CD4-positive, alpha-beta T cell (primary cell): ENCODE results near the gene SSNA1. TPM values are rescaled to one million over a fixed set of nuclear protein-coding genes. Genes with fewer than 3 reads are reported as not detected.

Experiments used
- ATAC-seq: fragments of 200-7000 bp; cut with Tn5 transposase; one replicate; pipeline ENCODE4 v1.10.0; 2022; ENCODE audit warnings: mild to moderate bottlenecking; ENCODE audit not compliant: poor library complexity
- CTCF ChIA-PET: fragments of 350-600 bp; sonication (Branson Sonifier 250); formaldehyde crosslinking; loops from one replicate; lab custom pipeline; 2021; ENCODE audit warnings: antibody characterized with exemption, inconsistent platforms; lab: Charles Lee
- POLR2A ChIA-PET: fragments of 350-600 bp; sonication (Branson Sonifier 250); formaldehyde crosslinking; loops from one replicate; lab custom pipeline; 2021; ENCODE audit warnings: antibody characterized with exemption, inconsistent platforms; lab: Charles Lee
- DNase-seq, 14 experiments: peaks; one replicate each; pipeline ENCODE4 v3.0.0-alpha.2; 2013 to 2020; ENCODE audit warnings: mixed read lengths in 2 of 14
- H3K27ac ChIP-seq, 2 donors: one replicate each; pipeline versions ENCODE4 v1.5.1 to v1.7.0; 2013; ENCODE audit warnings: low read length in 2 of 2, low read depth in 1 of 2, mild to moderate bottlenecking in 1 of 2
- H3K27me3 ChIP-seq, 2 experiments: 1 replicate in 1 of 2; 2 replicates in 1 of 2; pipeline versions ENCODE4 v1.6.1 to v1.7.0; 2013; ENCODE audit warnings: low read length in 2 of 2, control low read depth in 1 of 2, mild to moderate bottlenecking in 1 of 2, moderate library complexity in 1 of 2; ENCODE audit not compliant: insufficient read depth in 2 of 2, control insufficient read depth in 1 of 2
- H3K36me3 ChIP-seq: one replicate; pipeline ENCODE4 v1.6.1; 2013; ENCODE audit warnings: low read length, control low read depth; ENCODE audit not compliant: insufficient read depth
- H3K4me1 ChIP-seq: one replicate; pipeline ENCODE4 v1.6.1; 2013; ENCODE audit warnings: low read length, control low read depth; ENCODE audit not compliant: insufficient read depth
- H3K4me3 ChIP-seq: one replicate; pipeline ENCODE4 v1.5.1; 2013; ENCODE audit warnings: mild to moderate bottlenecking, low read length, moderate library complexity
- H3K9me3 ChIP-seq, 2 experiments: 1 replicate in 1 of 2; 2 replicates in 1 of 2; pipeline versions ENCODE4 v1.6.1 to v1.7.0; 2013; ENCODE audit warnings: low read length in 2 of 2, mild to moderate bottlenecking in 2 of 2, control low read depth in 1 of 2, moderate library complexity in 1 of 2; ENCODE audit not compliant: control insufficient read depth in 1 of 2, insufficient read depth in 1 of 2
- H3K27ac Mint-ChIP-seq: one replicate; pipeline ENCODE4 v1.8.0; 2020; ENCODE audit warnings: mixed read lengths
- H3K27me3 Mint-ChIP-seq: one replicate; pipeline ENCODE4 v1.8.0; 2021; ENCODE audit warnings: mixed read lengths
- H3K36me3 Mint-ChIP-seq: one replicate; pipeline ENCODE4 v1.8.0; 2021; ENCODE audit warnings: low read depth, mixed read lengths
- H3K4me1 Mint-ChIP-seq: one replicate; pipeline ENCODE4 v1.8.0; 2021; ENCODE audit warnings: low read depth, mixed read lengths
- H3K4me3 Mint-ChIP-seq: one replicate; pipeline ENCODE4 v1.8.0; 2020; ENCODE audit warnings: mild to moderate bottlenecking, mixed read lengths
- H3K9me3 Mint-ChIP-seq: one replicate; pipeline ENCODE4 v1.8.0; 2020; ENCODE audit warnings: mixed read lengths
- intact Hi-C, 2 experiments: fragments of 100-400 bp; cut with DNase I in 1 of 2; cut with micrococcal nuclease in 1 of 2; formaldehyde crosslinking; loops; one replicate each; pipeline versions ENCODE4 v1.15.1 to v1.9.0; 2023 to 2025; cut with DNase I, micrococcal nuclease
- total RNA-seq, 174 experiments: library from RNA in 2 of 174; stranded (reverse) in 2 of 174; gene quantifications; one replicate each; pipeline ENCODE4 v1.2.3 and lab custom pipeline; 2021 to 2026
- TF ChIP-seq, protein P1 (sequence below): fragments of 200-600 bp; IDR thresholded peaks from one replicate; pipeline ENCODE4 v1.8.0; 2022; ENCODE audit warnings: antibody characterized with exemption, mild to moderate bottlenecking

The SSNA1 gene
- total RNA-seq, 2 experiments from 2014 or later = 30.1 to 30.5 TPM

- peak overlapping the region; percentile 93 for H3K4me3 Mint-ChIP-seq
- Histone ChIP-seq H3K4me1 (peaks cover 56% of the 10 kb centered on the region), H3K27ac (peak overlapping the region; percentile 72 to 76), H3K27me3 (no peaks in the 10 kb centered on the region), H3K4me3 (peak overlapping the region; percentile 87), H3K36me3 (peaks cover 2% of the 10 kb centered on the region), H3K9me3 (peaks cover 0 to 6% of the 10 kb centered on the region in 2 experiments)
- H3K4me1 Mint-ChIP-seq = peaks cover 31% of the 10 kb centered on the region
- no peaks in the 10 kb centered on the region for H3K9me3 Mint-ChIP-seq
- intact Hi-C loops = loop anchor here (1.0 to 2.0 kb wide), 2 partner anchors 21 to 22 kb away; partner anchors contain the start of gene RNF208 (in 1 of the 2)
- ChIA-PET CTCF (interaction anchor here (0.6 to 1.4 kb wide), 7 partner anchors 12 to 134 kb away, joined by 3 to 9 read pairs (median 4); partner anchors contain the start of genes ANAPC2, RNF224 and SSNA1), POLR2A (interaction anchor here (0.7 to 2.5 kb wide), 12 partner anchors 9 to 315 kb away, joined by 4 to 39 read pairs (median 8); partner anchors contain the start of genes ANAPC2, MAN1B1, NELFB and RNF208)
- DNase-seq (no peak), ATAC-seq (no peak)
- peaks cover 5% of the 10 kb centered on the region for H3K36me3 Mint-ChIP-seq
- H3K27me3 Mint-ChIP-seq = no peaks in the 10 kb centered on the region
- TF ChIP-seq, protein P1, sequence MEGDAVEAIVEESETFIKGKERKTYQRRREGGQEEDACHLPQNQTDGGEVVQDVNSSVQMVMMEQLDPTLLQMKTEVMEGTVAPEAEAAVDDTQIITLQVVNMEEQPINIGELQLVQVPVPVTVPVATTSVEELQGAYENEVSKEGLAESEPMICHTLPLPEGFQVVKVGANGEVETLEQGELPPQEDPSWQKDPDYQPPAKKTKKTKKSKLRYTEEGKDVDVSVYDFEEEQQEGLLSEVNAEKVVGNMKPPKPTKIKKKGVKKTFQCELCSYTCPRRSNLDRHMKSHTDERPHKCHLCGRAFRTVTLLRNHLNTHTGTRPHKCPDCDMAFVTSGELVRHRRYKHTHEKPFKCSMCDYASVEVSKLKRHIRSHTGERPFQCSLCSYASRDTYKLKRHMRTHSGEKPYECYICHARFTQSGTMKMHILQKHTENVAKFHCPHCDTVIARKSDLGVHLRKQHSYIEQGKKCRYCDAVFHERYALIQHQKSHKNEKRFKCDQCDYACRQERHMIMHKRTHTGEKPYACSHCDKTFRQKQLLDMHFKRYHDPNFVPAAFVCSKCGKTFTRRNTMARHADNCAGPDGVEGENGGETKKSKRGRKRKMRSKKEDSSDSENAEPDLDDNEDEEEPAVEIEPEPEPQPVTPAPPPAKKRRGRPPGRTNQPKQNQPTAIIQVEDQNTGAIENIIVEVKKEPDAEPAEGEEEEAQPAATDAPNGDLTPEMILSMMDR = no peak
- H3K27ac Mint-ChIP-seq = peak overlapping the region; percentile 84
These were observed 12.9 kb downstream of the SSNA1 start for GRCh38 chr9:137201205-137201868.

DNA sequence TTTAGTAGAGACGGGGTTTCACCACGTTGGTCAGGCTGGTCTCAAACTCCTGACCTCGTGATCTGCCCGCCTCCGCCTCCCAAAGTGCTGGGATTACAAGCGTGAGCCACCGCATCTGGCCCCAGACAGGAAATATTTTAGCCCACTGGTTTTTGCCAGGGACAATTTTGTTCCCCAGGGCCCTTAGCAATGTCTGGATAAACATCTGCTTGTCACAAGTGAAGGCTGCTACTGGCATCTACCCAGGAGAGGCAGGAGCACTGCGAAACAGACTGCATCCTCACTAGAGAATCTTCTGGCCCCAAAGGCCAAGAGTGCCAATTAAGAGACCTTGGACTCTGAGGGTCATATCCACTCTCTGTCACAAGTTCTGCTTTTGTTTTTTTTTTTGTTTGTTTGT lies 14.5 kb downstream of the SSNA1 start:
- no peak overlapping the region for H3K27ac ChIP-seq
- no peak for DNase-seq
- H3K27me3 ChIP-seq = no peaks in the 10 kb centered on the region
- Mint-ChIP-seq H3K36me3 (peaks cover 13% of the 10 kb centered on the region), H3K27ac (peak overlapping the region; percentile 58), H3K27me3 (no peaks in the 10 kb centered on the region), H3K9me3 (no peaks in the 10 kb centered on the region), H3K4me3 (peak overlapping the region; percentile 60), H3K4me1 (peaks cover 44% of the 10 kb centered on the region)
- ChIA-PET POLR2A (interaction anchor here (0.7 to 2.2 kb wide), 3 partner anchors 14 to 73 kb away, joined by 3 to 9 read pairs (median 3); partner anchors contain the start of gene SSNA1), CTCF (no interaction called here)
- peaks cover 2% of the 10 kb centered on the region for H3K36me3 ChIP-seq
- intact Hi-C loops = no loop called here
- peaks cover 65% of the 10 kb centered on the region for H3K4me1 ChIP-seq
- H3K9me3 ChIP-seq = peaks cover 0 to 6% of the 10 kb centered on the region in 2 experiments
- H3K4me3 ChIP-seq = no peak overlapping the region
- ATAC-seq = no peak
- TF ChIP-seq, protein P1 = no peak

DNA sequence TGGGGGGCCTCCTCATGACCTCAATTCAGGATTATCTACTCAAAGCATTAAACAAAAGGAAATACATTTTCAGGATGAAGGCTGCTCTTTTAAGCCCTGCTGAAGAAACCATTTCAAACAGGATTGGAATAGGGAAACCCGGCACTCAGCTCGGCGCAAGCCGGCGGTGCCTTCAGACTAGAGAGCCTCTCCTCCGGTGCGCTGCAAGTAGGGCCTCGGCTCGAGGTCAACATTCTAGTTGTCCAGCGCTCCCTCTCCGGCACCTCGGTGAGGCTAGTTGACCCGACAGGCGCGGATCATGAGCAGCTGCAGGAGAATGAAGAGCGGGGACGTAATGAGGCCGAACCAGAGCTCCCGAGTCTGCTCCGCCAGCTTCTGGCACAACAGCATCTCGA lies 16.3 kb downstream of the SSNA1 start:
- no peaks in the 10 kb centered on the region for H3K27me3 Mint-ChIP-seq
- Histone ChIP-seq H3K27me3 (no peaks in the 10 kb centered on the region), H3K4me3 (peak overlapping the region; percentile 90), H3K36me3 (peaks cover 5% of the 10 kb centered on the region), H3K9me3 (no peaks in the 10 kb centered on the region), H3K4me1 (peaks cover 51% of the 10 kb centered on the region), H3K27ac (peak overlapping the region; percentile 79 to 88)
- intact Hi-C loops = loop anchor here (1.0 kb wide), 2 partner anchors 16 to 19 kb away; partner anchors contain the start of genes ANAPC2 (in 1 of the 2) and SSNA1 (in 1 of the 2)
- CTCF ChIA-PET = interaction anchor here (0.6 to 1.1 kb wide), 2 partner anchors 16 to 32 kb away, joined by 3 read pairs; no protein-coding TSS in a partner anchor
- ATAC-seq (no peak), DNase-seq (no peak)
- TF ChIP-seq, protein P1 = no peak
- H3K36me3 Mint-ChIP-seq = peaks cover 13% of the 10 kb centered on the region
- H3K4me3 Mint-ChIP-seq = peak overlapping the region; percentile 95
- POLR2A ChIA-PET = interaction anchor here (0.8 to 4.0 kb wide), 8 partner anchors 11 to 118 kb away, joined by 3 to 22 read pairs (median 5); partner anchors contain the start of genes MAN1B1, RNF208, SSNA1 and TUBB4B
- H3K27ac Mint-ChIP-seq = peak overlapping the region; percentile 93
- peaks cover 44% of the 10 kb centered on the region for H3K4me1 Mint-ChIP-seq
- no peaks in the 10 kb centered on the region for H3K9me3 Mint-ChIP-seq
